Kidney tubule cell (primary cell): ENCODE measurements around the gene TOMM6.

Source experiments
- DNase-seq: peaks from one replicate; pipeline ENCODE4 v3.0.0-alpha.2; 2018; ENCODE audit warnings: low spot score

TOMM6 gene

GRCh38 chr6:41787219-41787917, at the start of gene TOMM6:
Gene TOMM6, plus strand, starts transcription at chr6:41787694. Its CDS starts 4 bp downstream, at chr6:41787698.
- peak; percentile 95 for DNase-seq

DNA sequence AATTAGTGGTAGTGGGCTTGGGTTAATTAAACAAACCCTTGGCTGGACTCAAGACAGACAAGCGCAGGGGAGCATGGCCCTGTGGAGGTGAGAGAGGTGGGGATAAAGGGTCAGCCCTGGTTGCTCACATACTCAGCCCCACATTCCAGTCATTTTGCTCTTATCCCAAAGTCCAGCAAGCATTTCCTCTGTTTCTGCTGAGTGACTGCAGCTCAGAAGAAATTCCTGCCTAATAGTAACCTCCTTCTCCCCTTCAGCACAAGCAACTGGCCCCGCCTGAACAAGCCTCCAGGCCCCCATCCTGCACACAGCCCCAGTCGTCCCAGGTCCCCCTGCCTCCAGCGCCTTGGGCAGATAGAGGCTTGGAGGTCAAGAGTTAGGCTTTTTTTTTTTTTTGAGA, 48.5 kb upstream of the TOMM6 start:
- DNase-seq, result no peak

DNA sequence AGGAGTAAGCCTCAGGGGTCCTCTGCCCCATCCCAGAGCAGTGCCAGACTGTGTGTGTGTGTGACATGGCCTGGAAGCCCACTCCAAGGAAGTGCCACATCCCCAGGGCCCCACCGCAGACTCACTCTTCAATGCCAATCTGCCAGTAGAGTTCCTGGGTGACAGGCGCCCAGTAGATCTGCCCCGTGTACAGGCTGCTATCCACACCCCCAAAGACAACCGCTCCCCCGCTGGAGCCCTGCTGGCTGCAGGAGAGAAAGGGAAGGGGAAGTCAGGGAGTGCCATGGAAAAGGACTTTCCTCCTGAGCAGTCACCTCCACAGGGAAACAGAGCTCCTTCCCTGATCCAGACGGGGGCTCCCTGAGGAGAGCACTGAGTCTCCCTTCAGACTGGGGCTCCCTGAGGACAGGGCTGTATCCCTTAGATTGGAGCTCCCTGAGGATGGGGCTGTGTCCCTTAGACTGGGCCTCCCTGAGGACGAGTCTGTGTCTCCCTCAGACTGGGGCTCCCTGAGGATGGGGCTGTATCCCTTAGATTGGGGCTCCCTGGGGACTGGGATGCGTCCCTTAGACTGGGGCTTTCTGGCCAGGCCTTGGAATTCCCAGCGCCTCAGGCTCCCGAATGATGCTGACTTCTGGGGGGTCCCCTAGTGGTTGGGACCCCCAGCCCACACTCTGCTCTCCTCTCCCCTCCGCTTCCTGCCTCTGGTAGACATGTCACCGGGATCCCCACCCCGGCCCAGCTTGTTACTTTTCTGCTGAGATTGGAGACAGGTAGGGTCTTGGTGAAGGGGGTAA, 46.9 kb upstream of the TOMM6 start:
- no peak for DNase-seq

DNA sequence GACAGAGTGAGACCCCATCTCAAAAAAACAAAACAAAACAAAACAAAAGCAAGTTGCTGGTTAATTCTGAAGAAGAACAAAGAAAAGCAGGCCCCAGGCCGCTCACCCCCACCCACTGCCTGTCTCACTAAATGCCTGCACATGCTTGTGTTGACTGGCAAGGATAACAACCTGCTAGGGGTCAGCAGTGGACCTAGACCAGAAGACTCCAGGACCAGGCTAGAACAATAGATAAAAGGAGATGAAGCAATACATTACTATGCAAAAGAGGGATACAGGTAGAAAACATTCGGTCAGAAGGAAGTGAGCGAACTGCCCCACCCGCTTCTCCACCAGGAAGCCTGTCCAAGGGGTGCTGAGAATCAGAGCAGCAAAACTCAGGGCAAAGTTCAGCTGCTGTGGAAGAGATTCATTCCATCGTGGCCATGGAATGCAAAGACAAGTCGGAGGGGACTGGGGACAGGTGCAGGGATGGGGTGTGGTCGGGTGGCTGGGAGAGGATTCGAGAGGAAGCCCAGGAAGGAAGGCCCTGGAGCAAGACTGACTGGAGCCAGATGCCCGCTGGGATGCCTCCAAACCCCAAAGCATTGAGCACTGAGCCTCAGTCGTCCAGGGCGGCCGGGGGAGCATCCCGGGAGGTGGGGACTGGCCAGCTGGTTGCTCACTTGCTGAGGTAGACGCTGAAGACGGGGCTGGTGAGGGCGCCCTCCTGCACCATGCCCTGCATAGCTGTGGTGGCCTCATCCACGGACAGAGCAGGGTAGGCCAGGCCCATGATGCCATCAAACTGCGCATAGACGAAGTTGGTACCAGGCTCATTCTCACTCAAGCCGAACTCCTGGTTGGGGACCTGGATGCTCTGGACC, 45.6 kb upstream of the TOMM6 start:
- peak; percentile 40 for DNase-seq

- no peak for DNase-seq
Measured at GRCh38 chr6:41743406-41744235, 43.9 kb upstream of the TOMM6 start.

GRCh38 chr6:41744236-41744787, 43.2 kb upstream of the TOMM6 start:
- DNase-seq, result no peak

DNA sequence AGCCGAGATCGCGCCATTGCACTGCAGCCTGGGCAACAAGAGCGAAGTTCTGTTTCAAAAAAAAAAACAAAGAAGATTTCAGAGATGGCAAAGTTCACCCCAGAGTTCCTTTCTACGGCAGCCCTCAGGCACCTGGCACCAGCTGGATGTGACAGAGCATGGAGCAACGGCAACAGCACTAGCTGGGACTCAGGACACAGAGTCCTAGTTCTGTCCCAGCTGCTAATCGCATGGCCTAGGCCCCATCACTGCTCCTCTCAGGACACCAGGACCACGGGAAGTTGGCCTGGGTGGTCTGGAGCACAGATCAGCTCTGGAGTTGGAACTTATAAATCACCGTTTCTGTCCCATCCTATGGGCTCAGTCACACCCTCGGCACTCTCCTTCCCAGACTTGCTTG, 41.4 kb upstream of the TOMM6 start:
- no peak for DNase-seq

- DNase-seq, result no peak
Measured at GRCh38 chr6:41747256-41748101, 40.0 kb upstream of the TOMM6 start, which contains the start of gene PGC. Gene PGC, minus strand, starts transcription at chr6:41747397. Its CDS starts 63 bp downstream, at chr6:41747334.

GRCh38 chr6:41748102-41748477, 39.4 kb upstream of the TOMM6 start:
- DNase-seq, result no peak

DNA sequence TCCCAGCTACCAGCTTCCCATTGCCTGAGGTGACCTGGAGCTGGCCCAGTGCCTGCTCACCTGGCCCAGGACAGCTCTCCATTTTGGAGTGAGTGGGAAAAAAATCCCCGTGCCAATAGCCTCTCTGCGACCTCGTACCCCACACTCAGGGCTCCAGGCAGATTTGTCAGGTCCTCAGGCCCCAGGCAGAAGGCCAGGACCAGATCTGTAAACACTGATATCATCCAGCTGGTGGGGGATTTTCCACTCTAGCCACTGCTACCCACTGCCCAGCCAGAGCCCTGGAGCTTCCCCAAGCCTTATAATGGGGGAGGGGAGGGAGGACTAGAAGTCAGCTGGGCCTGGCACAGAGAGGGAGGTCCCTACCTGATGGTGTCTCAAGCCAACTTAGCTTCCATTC, 39.0 kb upstream of the TOMM6 start:
- DNase-seq, result no peak

DNA sequence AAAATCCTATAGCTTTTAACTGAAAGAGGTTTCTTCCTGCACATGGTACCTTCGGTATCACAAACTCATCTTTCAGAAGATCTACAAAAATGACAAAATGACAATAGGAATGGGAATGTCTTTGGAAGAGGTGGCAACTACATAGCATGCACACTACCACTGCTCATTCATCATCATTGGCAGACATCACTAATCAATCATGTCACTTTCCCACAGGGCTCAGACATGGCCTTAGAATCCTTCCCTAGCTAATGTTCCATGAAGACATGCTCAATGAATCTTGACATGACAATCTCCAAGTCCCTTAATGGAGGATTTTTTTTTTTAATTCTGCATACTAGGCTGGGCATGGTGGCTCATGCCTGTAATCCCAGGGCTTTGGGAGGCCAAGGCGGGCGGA, 37.1 kb upstream of the TOMM6 start:
- DNase-seq, result no peak

DNA sequence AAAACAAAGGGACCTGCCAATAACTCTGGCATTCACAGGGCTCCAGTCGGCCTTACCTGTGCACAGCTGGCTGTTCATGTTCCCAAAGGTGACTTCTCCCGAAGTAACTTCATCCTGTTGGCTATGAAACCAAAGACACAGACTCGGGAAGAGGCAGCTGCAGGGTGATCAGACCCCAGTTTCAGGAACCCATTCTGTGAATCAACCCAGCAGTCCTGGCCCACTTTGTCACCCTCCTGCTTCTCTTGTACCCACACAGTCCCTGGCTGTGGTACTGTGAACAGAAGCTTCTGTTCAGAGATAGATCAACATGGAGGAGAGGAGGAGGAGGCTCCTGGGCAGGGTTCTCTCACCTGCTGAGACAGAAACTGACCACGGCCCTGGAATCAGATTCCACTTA, 31.6 kb upstream of the TOMM6 start:
- DNase-seq, result no peak

GRCh38 chr6:41756354-41756753, 31.1 kb upstream of the TOMM6 start:
- no peak for DNase-seq

DNA sequence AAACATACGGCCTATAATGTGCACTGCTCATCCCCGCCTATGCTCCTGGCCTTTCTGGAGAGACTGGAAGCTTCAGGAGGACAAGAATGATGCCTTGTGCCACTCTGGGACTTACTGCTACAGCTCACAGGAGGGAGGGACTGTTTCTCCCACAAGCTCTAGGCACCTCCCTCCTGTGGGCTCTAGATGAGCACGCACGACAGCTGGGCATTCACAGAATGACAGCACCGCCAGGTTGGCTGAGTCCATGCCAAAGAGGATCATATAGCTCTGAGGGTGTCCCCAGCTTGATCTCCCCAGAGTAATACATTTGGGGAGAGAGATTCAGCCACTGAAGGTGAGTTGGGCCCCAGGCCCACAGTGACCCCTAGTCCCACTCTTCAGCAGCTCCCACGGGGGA, 30.2 kb upstream of the TOMM6 start:
- DNase-seq, result no peak

DNA sequence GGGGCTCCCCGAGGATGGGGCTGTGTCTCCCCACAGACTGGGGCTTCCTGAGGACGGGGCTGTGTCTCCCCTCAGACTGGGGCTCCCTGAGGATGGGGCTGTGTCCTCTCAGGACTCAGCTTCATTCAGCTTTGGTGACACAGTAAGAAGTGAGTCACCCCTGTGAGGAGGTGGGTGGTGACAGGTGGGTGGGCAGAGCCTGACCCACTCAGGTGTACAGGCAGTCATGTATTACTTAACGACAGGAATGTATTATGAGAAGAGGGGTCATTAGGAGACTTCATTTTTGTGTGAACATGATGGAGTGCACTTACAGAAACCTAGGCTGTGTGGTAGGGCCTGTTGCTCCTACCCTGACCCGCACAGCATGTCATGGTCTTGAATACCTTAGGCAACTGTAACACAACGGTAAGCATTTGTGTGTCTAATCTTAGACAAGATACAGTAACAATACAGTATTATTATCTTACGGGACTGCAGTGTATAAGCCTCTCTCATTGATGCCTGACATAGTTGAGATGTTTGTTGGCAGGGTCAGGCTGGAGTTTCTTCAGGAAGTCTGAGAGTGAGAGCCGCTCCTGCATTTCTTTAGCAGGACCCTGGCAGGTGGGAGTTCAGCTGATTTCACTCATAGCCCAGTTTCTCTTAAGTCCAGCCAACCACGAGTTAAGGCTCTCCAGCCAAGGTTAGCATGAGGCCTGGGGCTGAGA, 29.4 kb upstream of the TOMM6 start:
- peak; percentile 77 for DNase-seq

GRCh38 chr6:41758641-41759035, 28.9 kb upstream of the TOMM6 start:
- DNase-seq, result no peak

DNA sequence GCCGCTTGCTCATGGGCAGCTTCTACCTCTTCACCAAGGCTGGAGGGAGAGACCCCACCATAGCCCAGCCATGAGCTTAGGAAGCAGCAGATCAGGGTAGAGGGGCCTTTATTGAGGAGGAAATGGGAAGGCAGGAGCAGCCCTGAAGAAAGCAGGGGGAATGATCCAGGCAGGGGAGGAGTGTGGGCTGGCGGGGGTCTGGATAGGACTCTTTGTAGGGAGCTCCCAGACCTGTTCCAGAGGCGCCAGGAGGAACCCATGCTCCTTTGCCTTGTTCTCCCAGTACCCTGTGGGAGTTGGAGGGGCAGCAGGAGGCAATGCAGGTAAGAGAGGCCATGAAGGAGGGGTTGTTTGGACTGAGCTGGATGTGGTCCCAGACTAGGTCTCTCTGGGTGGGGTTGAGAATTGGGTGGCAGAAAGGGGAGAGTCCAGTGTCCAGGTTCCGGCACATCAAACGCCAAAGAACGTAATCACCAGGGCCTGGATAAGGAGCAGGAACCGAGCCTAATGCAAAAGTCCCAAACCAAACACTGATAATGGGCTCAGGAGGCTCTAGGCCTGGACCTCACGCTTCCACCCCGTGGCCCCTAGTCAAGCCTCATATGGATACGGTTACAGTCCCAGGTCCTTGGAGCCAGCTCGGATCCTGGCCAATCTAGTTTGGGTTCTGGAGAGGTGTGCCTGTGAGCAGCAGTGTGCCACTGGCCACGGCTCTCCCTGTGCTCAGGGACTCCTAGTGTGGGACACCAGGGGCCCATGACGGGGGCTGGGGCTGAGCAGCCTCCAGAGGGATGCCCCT, 28.2 kb upstream of the TOMM6 start:
- no peak for DNase-seq

GRCh38 chr6:41759905-41760579, 27.5 kb upstream of the TOMM6 start:
- no peak for DNase-seq
